Measurements from ENCODE around the gene NME3. TPM values are rescaled to one million over a fixed set of nuclear protein-coding genes. Genes with fewer than 3 reads are reported as not detected.
A peak's percentile ranks its signal among the peaks of the same experiment; 100 is the strongest.

The NME3 gene
- total and polyA plus RNA-seq, 10 of the 15 experiments (the other 5 are each of a cell fraction or from before 2014, with no cell fraction given): 0.61 to 55.5 (median 26.5) TPM

DNA sequence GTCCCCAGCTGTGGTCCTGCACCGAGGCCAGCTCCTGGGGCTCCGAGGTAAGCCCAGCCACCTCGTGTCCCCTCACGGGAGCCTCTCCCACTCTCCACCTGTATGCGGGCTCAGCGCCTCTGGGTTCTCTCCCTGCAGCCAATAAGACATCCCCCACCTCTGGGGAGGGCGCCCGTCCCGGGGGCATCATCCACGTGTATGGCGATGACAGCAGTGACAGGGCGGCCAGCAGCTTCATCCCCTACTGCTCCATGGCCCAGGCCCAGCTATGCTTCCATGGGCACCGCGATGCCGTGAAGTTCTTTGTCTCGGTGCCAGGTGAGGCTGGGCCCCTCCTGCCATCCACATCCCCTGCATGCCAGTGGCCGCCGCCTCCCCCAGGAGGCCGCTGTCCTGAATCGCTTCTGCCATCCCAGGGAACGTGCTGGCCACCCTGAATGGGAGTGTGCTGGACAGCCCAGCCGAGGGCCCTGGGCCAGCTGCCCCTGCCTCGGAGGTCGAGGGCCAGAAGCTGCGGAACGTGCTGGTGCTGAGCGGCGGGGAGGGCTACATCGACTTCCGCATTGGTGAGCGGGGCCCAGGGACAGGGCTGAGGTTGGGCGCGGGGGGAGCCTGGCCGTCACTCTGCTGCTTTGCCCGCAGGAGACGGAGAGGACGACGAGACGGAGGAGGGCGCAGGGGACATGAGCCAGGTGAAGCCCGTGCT, 3.1 kb downstream of the NME3 start:
- no peaks in the 10 kb centered on the region for H3K9me3 ChIP-seq (replicated peaks; ENCODE audit: control insufficient read depth, insufficient read depth, low read length)
- ChIA-PET CTCF (no interaction called here), RAD21 (ENCODE audit: unreplicated experiment) (interaction anchor here (1.3 kb wide), 1 partner anchor 14 kb away, joined by 3 read pairs; the partner anchor contains the start of genes NUBP2 and SPSB3), POLR2A (no interaction called here), SMC1A (ENCODE audit: uncharacterized antibody, unreplicated experiment) (no interaction called here)
- in situ Hi-C loops (cut with MboI): no loop called here
- 95% methylated on average over 27 of the region's 41 CpGs for WGBS (ENCODE audit: insufficient coverage, insufficient replicate concordance, low lambda C conversion rate, missing lambda C conversion rate)
- peaks cover 0 to 25% of the 10 kb centered on the region in 2 experiments; a peak in 3 of 4 replicates for H3K36me3 ChIP-seq (ENCODE audit: control insufficient read depth in 2 of 2, insufficient read depth in 2 of 2, low read length in 1 of 2)
- H3K27me3 ChIP-seq (replicated peaks in 1 of 2; ENCODE audit: control insufficient read depth in 2 of 2, insufficient read depth in 2 of 2, low read length in 1 of 2): no peaks in the 10 kb centered on the region
- ATAC-seq: no peak
- no peak overlapping the region for H3K27ac ChIP-seq (ENCODE audit: control insufficient read depth, insufficient read depth)
- intact Hi-C loops (cut with micrococcal nuclease; ENCODE audit: unreplicated experiment): no loop called here
- H3K79me2 ChIP-seq (ENCODE audit: control insufficient read depth, insufficient read depth, low read length): peaks cover 27% of the 10 kb centered on the region
- no peak for FAIRE-seq
- H3K9ac ChIP-seq (ENCODE audit: control insufficient read depth, insufficient read depth, low read length): no peak overlapping the region
- DNase-seq (ENCODE audit: low read depth, low spot score): no peak
- H3K4me2 ChIP-seq (ENCODE audit: control insufficient read depth, insufficient read depth): no peak overlapping the region
- H4K20me1 ChIP-seq (ENCODE audit: control insufficient read depth, insufficient read depth): no peaks in the 10 kb centered on the region
- H3K4me1 ChIP-seq (ENCODE audit: control insufficient read depth, insufficient read depth, low read length): peaks cover 4% of the 10 kb centered on the region
- no peak overlapping the region for H2AFZ ChIP-seq (ENCODE audit: control insufficient read depth, low read depth, low read length)
- TF ChIP-seq CBX5 (IDR thresholded peaks at IDR 0.05; ENCODE audit: low read depth) (no peak), POLR2A (IDR thresholded peaks at IDR 0.05; ENCODE audit: low read depth, low read length) (peak; percentile 63), RB1 (IDR thresholded peaks at IDR 0.05; ENCODE audit: borderline replicate concordance) (no peak)
- H3K4me3 ChIP-seq: no peak overlapping the region
- no TSS peak for BruUV-seq (replicated peaks)

DNA sequence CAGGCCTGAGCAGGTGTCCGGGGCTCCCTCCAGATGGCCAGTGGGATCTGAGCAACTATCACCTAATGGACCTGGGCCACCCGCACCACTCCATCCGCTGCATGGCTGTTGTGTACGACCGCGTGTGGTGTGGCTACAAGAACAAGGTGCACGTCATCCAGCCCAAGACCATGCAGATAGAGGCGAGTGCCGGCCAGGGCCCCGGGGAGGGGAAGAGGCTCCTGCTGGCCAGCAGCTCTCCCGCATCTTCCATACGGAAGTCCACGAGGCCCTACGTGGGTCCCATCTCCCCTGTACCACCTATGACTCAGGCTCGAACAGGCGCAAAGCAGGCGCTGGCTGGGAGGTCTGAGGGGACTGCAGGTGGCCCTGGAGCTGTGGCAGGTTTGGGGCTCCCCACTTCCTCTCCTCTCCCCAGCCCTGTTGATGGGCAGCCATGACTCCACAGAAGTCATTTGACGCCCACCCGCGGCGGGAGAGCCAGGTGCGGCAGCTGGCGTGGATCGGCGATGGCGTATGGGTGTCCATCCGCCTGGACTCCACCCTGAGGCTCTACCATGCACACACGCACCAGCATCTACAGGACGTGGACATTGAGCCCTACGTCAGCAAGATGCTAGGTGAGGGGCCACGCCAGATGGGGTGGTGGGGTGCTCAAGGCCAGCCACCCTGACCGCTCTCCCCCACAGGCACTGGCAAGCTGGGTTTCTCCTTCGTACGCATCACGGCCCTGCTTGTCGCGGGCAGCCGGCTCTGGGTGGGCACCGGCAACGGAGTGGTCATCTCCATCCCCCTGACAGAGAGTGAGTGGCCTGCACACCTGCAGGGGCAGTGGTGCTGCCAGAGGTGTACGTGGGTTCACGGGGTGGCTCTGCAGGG, 4.0 kb downstream of the NME3 start:
- Histone ChIP-seq H3K79me2 (ENCODE audit: control insufficient read depth, insufficient read depth, low read length) (peaks cover 19% of the 10 kb centered on the region), H2AFZ (ENCODE audit: control insufficient read depth, low read depth, low read length) (no peak overlapping the region), H3K4me2 (ENCODE audit: control insufficient read depth, insufficient read depth) (no peak overlapping the region), H3K4me1 (ENCODE audit: control insufficient read depth, insufficient read depth, low read length) (peaks cover 4% of the 10 kb centered on the region), H3K36me3 (ENCODE audit: control insufficient read depth in 2 of 2, insufficient read depth in 2 of 2, low read length in 1 of 2) (peaks cover 0 to 27% of the 10 kb centered on the region in 2 experiments; a peak in 3 of 4 replicates), H3K27me3 (replicated peaks in 1 of 2; ENCODE audit: control insufficient read depth in 2 of 2, insufficient read depth in 2 of 2, low read length in 1 of 2) (no peaks in the 10 kb centered on the region), H3K9ac (ENCODE audit: control insufficient read depth, insufficient read depth, low read length) (no peak overlapping the region), H3K9me3 (replicated peaks; ENCODE audit: control insufficient read depth, insufficient read depth, low read length) (no peaks in the 10 kb centered on the region), H4K20me1 (ENCODE audit: control insufficient read depth, insufficient read depth) (no peaks in the 10 kb centered on the region), H3K27ac (ENCODE audit: control insufficient read depth, insufficient read depth) (no peak overlapping the region), H3K4me3 (no peak overlapping the region)
- TF ChIP-seq, protein P1, sequence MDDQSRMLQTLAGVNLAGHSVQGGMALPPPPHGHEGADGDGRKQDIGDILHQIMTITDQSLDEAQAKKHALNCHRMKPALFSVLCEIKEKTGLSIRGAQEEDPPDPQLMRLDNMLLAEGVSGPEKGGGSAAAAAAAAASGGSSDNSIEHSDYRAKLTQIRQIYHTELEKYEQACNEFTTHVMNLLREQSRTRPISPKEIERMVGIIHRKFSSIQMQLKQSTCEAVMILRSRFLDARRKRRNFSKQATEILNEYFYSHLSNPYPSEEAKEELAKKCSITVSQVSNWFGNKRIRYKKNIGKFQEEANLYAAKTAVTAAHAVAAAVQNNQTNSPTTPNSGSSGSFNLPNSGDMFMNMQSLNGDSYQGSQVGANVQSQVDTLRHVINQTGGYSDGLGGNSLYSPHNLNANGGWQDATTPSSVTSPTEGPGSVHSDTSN (IDR thresholded peaks at IDR 0.05; ENCODE audit: insufficient replicate concordance, low read depth, low read length): no peak
- TF ChIP-seq POLR2AphosphoS5 (IDR thresholded peaks at IDR 0.05; ENCODE audit: low read length): peak; percentile 13; the same call in 1 of the 2 replicates
- TF ChIP-seq CBX5 (IDR thresholded peaks at IDR 0.05; ENCODE audit: low read depth): no peak
- intact Hi-C loops (cut with micrococcal nuclease; ENCODE audit: unreplicated experiment) (no loop called here), in situ Hi-C loops (cut with MboI) (no loop called here)
- DNase-seq (ENCODE audit: low read depth, low spot score): no peak
- ChIA-PET CTCF (no interaction called here), RAD21 (ENCODE audit: unreplicated experiment) (no interaction called here), POLR2A (no interaction called here), SMC1A (ENCODE audit: uncharacterized antibody, unreplicated experiment) (no interaction called here)
- no TSS peak for BruUV-seq (replicated peaks)
- no peak for FAIRE-seq
- no peak for ATAC-seq
- WGBS (ENCODE audit: insufficient coverage, insufficient replicate concordance, low lambda C conversion rate, missing lambda C conversion rate): 96% methylated on average over 41 of the region's 42 CpGs

All from GM12878 (cell line).